HepG2 (cell line): Measurements from ENCODE around the gene FRMD4A.

Source experiments
- HNRNPUL1 ChIP-seq: fragments of 200-400 bp; formaldehyde crosslinking; IDR thresholded peaks from 2 replicates; pipeline ENCODE4 v1.6.1; 2017; ENCODE audit warnings: low read depth, mild to moderate bottlenecking, low read length, moderate library complexity
- NONO ChIP-seq, 2 experiments: fragments of 450-650 bp in 1 of 2; sonication (generic) in 1 of 2; formaldehyde crosslinking in 1 of 2; IDR thresholded peaks in 1 of 2; conservative IDR thresholded peaks in 1 of 2; 2 replicates each; pipeline versions ENCODE4 v1.6.1 to v1.8.0; 2017 to 2022; ENCODE audit warnings: mild to moderate bottlenecking in 1 of 2, missing genetic modification reagents in 1 of 2, moderate library complexity in 1 of 2
- REPIN1 ChIP-seq: sonication (generic); formaldehyde crosslinking; IDR thresholded peaks from 2 replicates; pipeline ENCODE4 v1.8.0; 2022; ENCODE audit warnings: missing genetic modification reagents, low read depth, mild to moderate bottlenecking, borderline replicate concordance
- SMAD3 ChIP-seq: sonication (generic); formaldehyde crosslinking; IDR thresholded peaks from 2 replicates; pipeline ENCODE4 v1.4.0; 2020; ENCODE audit warnings: missing genetic modification reagents
- SMARCC2 ChIP-seq: fragments of 450-650 bp; IDR thresholded peaks from 2 replicates; pipeline ENCODE4 v1.6.1; 2017; ENCODE audit warnings: antibody characterized with exemption, mild to moderate bottlenecking
- SRSF1 ChIP-seq: fragments of 200-400 bp; formaldehyde crosslinking; optimal IDR thresholded peaks from 2 replicates; pipeline ENCODE3; 2017; ENCODE audit warnings: mild to moderate bottlenecking, low read depth, low read length, moderate library complexity
- TBP ChIP-seq: sonication (generic); formaldehyde crosslinking; IDR thresholded peaks from 2 replicates; pipeline ENCODE4 v1.5.0; 2020; ENCODE audit warnings: missing genetic modification reagents
- ZBTB21 ChIP-seq: sonication (generic); formaldehyde crosslinking; IDR thresholded peaks from 2 replicates; pipeline ENCODE4 v1.4.0; 2020; ENCODE audit warnings: missing genetic modification reagents
- ZNF12 ChIP-seq: sonication (generic); formaldehyde crosslinking; IDR thresholded peaks from 2 replicates; pipeline ENCODE4 v1.5.0; 2020; ENCODE audit warnings: missing genetic modification reagents
- ZZZ3 ChIP-seq: sonication (generic); formaldehyde crosslinking; IDR thresholded peaks from 2 replicates; pipeline ENCODE4 v1.4.0; 2020; ENCODE audit warnings: missing genetic modification reagents, mild to moderate bottlenecking, borderline replicate concordance
- TF ChIP-seq, protein P1 (sequence below): sonication (generic); formaldehyde crosslinking; IDR thresholded peaks from 2 replicates; pipeline ENCODE4 v1.4.0; 2020; ENCODE audit warnings: missing genetic modification reagents, mild to moderate bottlenecking, borderline replicate concordance
- TF ChIP-seq, protein P2 (sequence below): sonication (generic); formaldehyde crosslinking; IDR thresholded peaks from 2 replicates; pipeline ENCODE4 v1.4.0; 2020; ENCODE audit warnings: mild to moderate bottlenecking, missing genetic modification reagents

DNA sequence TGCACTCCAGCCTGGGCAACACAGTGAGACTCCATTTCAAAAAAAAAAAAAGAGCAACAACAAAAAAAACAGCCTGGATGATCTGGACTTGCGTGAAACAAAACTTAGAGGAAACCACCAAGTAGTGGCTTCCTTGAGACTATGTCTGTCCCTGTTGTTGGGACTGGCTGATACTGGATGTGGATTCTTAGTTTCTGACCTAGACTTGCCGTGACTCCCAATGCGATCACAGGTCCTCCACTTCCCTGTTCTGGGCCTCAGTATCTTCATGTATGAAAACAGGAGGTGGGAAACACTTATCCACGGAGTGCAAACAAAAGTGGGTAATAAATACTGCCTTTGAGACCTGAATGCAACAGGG is 618.3 kb downstream of the FRMD4A start:
- TF ChIP-seq, protein P1, sequence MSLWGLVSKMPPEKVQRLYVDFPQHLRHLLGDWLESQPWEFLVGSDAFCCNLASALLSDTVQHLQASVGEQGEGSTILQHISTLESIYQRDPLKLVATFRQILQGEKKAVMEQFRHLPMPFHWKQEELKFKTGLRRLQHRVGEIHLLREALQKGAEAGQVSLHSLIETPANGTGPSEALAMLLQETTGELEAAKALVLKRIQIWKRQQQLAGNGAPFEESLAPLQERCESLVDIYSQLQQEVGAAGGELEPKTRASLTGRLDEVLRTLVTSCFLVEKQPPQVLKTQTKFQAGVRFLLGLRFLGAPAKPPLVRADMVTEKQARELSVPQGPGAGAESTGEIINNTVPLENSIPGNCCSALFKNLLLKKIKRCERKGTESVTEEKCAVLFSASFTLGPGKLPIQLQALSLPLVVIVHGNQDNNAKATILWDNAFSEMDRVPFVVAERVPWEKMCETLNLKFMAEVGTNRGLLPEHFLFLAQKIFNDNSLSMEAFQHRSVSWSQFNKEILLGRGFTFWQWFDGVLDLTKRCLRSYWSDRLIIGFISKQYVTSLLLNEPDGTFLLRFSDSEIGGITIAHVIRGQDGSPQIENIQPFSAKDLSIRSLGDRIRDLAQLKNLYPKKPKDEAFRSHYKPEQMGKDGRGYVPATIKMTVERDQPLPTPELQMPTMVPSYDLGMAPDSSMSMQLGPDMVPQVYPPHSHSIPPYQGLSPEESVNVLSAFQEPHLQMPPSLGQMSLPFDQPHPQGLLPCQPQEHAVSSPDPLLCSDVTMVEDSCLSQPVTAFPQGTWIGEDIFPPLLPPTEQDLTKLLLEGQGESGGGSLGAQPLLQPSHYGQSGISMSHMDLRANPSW (CRISPR knock-in tag): no peak
- TF ChIP-seq HNRNPUL1 (no peak), SMAD3 (CRISPR knock-in tag) (no peak), TBP (CRISPR knock-in tag) (no peak), REPIN1 (CRISPR knock-in tag) (no peak), NONO (IDR thresholded peaks at IDR 0.05) (no peak), NONO (CRISPR knock-in tag; conservative IDR thresholded peaks at IDR 0.05) (no peak), SMARCC2 (no peak), ZBTB21 (CRISPR knock-in tag) (no peak), ZZZ3 (CRISPR knock-in tag) (no peak), ZNF12 (CRISPR knock-in tag) (no peak), SRSF1 (no peak)
- TF ChIP-seq, protein P2, sequence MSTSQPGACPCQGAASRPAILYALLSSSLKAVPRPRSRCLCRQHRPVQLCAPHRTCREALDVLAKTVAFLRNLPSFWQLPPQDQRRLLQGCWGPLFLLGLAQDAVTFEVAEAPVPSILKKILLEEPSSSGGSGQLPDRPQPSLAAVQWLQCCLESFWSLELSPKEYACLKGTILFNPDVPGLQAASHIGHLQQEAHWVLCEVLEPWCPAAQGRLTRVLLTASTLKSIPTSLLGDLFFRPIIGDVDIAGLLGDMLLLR (CRISPR knock-in tag): no peak
